Epithelial cell of proximal tubule (primary cell): ENCODE results near the gene TAS2R14. TPM values are rescaled to one million over a fixed set of nuclear protein-coding genes. Genes with fewer than 3 reads are reported as not detected.
A peak's percentile ranks its signal among the peaks of the same experiment; 100 is the strongest.

Experiments
- DNase-seq: peaks from one replicate; pipeline ENCODE4 v3.0.0-alpha.2; 2011; ENCODE audit warnings: low read depth
- H3K4me3 ChIP-seq: 2 replicates; pipeline ENCODE4 v1.5.1; 2011; ENCODE audit warnings: low read depth, mild to moderate bottlenecking, low read length
- total RNA-seq: library from RNA; depleted of rRNA; stranded (reverse); fragments of >200 nt; gene quantifications from 2 replicates; pipeline ENCODE4 v1.2.3, GENCODE V29; 2015
- TF ChIP-seq, protein P1 (sequence below): conservative IDR thresholded peaks from 2 replicates; pipeline ENCODE4 v1.5.1; 2012; ENCODE audit warnings: low read depth, mild to moderate bottlenecking, low read length

TAS2R14 gene
- total RNA-seq, 1 donor from 2014 or later = 0.06 TPM

DNA sequence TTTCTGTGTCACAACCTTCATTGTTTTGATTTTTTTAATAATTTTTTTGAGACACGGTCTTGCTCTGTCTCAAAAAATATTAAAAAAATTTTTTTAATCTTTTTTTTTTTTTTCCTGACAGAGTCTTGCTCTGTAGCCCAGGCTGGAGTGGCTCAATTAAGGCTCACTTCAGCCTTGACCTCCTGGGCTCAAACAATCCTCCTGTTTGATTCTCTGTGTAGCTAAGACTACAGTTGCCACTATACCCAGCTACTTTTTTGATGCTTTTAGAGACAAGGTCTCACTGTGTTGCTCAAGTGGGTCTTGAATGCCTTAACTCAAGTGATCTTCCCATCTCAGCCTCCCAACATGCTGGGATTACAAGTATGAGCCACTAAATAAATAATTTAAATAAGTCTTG, 19.3 kb downstream of the TAS2R14 start:
- H3K4me3 ChIP-seq = no peak overlapping the region
- DNase-seq = no peak
- TF ChIP-seq, protein P1, sequence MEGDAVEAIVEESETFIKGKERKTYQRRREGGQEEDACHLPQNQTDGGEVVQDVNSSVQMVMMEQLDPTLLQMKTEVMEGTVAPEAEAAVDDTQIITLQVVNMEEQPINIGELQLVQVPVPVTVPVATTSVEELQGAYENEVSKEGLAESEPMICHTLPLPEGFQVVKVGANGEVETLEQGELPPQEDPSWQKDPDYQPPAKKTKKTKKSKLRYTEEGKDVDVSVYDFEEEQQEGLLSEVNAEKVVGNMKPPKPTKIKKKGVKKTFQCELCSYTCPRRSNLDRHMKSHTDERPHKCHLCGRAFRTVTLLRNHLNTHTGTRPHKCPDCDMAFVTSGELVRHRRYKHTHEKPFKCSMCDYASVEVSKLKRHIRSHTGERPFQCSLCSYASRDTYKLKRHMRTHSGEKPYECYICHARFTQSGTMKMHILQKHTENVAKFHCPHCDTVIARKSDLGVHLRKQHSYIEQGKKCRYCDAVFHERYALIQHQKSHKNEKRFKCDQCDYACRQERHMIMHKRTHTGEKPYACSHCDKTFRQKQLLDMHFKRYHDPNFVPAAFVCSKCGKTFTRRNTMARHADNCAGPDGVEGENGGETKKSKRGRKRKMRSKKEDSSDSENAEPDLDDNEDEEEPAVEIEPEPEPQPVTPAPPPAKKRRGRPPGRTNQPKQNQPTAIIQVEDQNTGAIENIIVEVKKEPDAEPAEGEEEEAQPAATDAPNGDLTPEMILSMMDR = no peak

DNA sequence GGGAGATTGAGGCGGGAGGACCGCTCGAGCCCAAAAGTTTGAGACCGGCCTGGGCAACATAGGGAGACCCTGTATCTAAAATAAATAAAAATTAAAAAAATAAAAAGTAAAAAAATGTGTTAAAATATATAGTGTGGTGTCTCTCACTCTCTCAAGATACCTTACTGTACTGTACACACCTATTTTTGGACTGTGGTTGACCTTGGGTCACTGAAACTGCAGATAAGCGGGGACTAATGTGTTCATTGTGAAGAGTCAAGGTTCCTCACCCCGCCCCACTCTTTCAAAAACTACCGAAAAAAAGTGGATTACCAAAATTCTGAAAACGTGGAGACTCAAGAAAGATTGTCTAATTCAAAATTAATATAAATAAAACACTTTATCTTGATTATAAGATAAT, 28.7 kb downstream of the TAS2R14 start:
- no peak overlapping the region for H3K4me3 ChIP-seq
- no peak for DNase-seq
- TF ChIP-seq, protein P1 = no peak

DNA sequence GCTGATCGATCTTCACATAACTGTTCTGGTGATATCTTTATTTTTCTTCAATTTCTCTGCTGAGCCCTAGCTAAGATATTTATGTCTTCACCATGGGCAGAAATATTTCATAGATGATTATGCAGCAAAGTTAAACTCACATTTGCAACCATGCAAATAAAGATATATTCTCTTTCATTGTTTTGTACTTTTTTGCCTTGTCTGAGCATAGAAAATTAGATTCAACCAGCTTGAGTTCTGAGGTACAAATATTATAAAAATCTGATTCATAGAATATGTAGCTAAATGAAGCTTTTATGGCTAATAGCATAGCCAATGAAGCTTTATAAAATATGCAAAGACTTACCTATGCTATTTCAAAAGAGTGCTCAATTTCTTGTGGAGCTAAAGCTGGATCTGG, 29.6 kb downstream of the TAS2R14 start, which contains the start of gene TAS2R13:
TAS2R13 (minus strand) TSS at position 101 of the 400 bp plus-strand sequence. CDS start 264 bp downstream, outside the sequence.
- TF ChIP-seq, protein P1 = no peak
- DNase-seq = no peak
- no peak within 1 kb of the TSS for H3K4me3 ChIP-seq

DNA sequence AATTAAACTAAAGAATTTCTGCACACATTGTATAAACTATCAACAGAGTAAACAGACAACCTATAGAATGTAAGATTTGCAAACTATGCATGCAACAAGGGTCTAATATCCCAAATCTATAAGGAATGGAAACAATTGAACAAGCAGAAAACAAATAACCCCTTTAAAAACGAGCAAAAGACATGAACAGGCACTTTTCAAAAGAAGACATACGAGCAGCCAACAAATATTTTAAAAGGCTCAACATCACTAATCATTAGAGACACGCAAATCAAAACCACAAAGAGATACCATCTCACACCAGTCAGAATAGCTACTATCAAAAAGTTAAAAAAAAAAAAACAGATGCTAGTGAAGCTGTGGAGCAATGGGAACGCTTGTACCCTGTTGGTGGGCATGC, 34.4 kb downstream of the TAS2R14 start:
- DNase-seq = no peak
- no peak overlapping the region for H3K4me3 ChIP-seq

DNA sequence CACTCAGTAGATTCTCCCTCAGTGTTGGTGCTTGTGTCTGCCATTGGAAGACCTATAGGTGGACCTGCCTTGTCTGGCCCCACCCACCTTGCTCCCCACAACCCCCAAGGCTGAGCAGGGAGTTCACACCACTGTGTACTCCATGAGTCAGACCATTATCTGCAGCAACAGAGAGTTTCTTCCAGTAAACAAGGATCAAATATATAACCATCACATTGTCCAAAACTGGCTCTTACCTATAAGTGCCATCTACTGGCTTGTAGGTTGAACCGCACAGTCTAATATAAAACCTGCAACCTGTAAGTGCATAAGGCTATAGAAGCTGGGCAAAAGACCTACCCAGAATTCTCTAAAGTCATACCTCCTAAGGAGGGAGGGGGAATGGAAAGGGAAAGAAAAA, 37.6 kb downstream of the TAS2R14 start:
- no peak for DNase-seq
- TF ChIP-seq, protein P1 = peak; percentile 19
- H3K4me3 ChIP-seq = no peak overlapping the region

More for the DNA sequence above, 34.4 kb downstream of the TAS2R14 start:
- TF ChIP-seq, protein P1 = no peak

DNA sequence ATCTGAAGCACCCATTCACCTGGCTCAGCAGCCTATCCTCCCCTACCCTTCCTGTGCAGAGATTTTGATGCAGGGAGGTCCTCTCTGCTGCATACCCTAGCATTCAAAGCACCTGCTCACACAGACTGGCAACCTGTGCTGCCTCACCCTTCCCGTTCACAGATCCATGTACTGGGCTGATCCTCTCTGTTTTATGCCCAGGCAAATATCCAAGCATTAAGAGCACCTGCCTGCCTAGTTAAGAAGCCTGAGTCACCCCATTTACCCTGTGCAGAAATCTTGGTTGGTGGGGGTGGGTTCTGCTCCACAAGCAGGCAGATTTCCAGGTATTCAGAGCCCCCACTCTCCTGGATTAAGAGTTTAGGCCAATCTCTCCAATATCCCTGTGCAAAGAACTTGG, 38.1 kb downstream of the TAS2R14 start:
- H3K4me3 ChIP-seq = no peak overlapping the region
- DNase-seq = no peak
- TF ChIP-seq, protein P1 = no peak

DNA sequence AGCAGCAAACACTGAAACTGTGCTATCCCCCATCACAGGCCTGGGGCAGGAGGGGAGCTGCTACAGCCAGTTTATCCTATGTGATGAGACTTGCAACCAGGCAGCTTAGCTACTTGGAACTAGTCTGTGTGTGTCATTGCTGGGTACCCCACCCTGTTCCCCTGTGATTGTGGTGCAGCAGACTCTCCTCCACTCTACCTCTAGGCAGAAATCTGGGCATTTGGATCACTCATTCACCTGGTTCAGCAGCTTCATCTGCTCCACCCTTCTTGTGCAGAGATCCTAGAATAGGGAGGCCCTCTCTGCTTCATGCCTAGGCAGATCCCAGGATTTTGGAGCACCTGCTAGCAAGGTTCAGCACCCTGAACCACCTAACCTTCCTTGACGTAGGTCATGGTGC, 38.5 kb downstream of the TAS2R14 start:
- no peak for DNase-seq
- TF ChIP-seq, protein P1 = no peak
- no peak overlapping the region for H3K4me3 ChIP-seq
